Parathyroid adenoma (tissue), 2 donors: Measurements from ENCODE around the gene SIRT3.
"Not testable (repeated sequence)": the region's sequence is repeated elsewhere in the genome, so short reads cannot be mapped to it uniquely, and the experiment has no call there.

Source experiments
- H2AFZ ChIP-seq: fragments of 300-600 bp; sonication (generic); one replicate; pipeline ENCODE4 v1.7.0; 2017; ENCODE audit warnings: antibody characterized with exemption, mild to moderate bottlenecking
- H3K27ac ChIP-seq: fragments of 300-600 bp; sonication (generic); one replicate; pipeline ENCODE4 v1.7.0; 2017
- H3K27me3 ChIP-seq: fragments of 300-600 bp; sonication (generic); one replicate; pipeline ENCODE4 v1.7.0; 2017; ENCODE audit warnings: low read length; ENCODE audit not compliant: control insufficient read depth, insufficient read depth
- H3K36me3 ChIP-seq: fragments of 300-600 bp; sonication (generic); one replicate; pipeline ENCODE4 v1.7.0; 2017; ENCODE audit warnings: low read length; ENCODE audit not compliant: control insufficient read depth, insufficient read depth
- H3K4me1 ChIP-seq: fragments of 300-600 bp; sonication (generic); one replicate; pipeline ENCODE4 v1.7.0; 2017; ENCODE audit warnings: control low read depth
- H3K4me2 ChIP-seq: fragments of 300-600 bp; sonication (generic); one replicate; pipeline ENCODE4 v1.7.0; 2017; ENCODE audit warnings: low read length
- H3K4me3 ChIP-seq: fragments of 300-600 bp; sonication (generic); one replicate; pipeline ENCODE4 v1.7.0; 2017; ENCODE audit warnings: low read depth, low read length
- H3K79me2 ChIP-seq: fragments of 300-600 bp; sonication (generic); one replicate; pipeline ENCODE4 v1.7.0; 2017; ENCODE audit warnings: control low read depth
- H3K9ac ChIP-seq: fragments of 300-600 bp; sonication (generic); one replicate; pipeline ENCODE4 v1.7.0; 2017; ENCODE audit warnings: mild to moderate bottlenecking
- H3K9me3 ChIP-seq: fragments of 300-600 bp; sonication (generic); one replicate; pipeline ENCODE4 v1.7.0; 2017; ENCODE audit warnings: low read length; ENCODE audit not compliant: control insufficient read depth
- CTCF ChIP-seq: fragments of 300-600 bp; sonication (generic); IDR thresholded peaks from one replicate; pipeline ENCODE4 v1.7.0; 2017; ENCODE audit warnings: antibody characterized with exemption, mild to moderate bottlenecking
- donor health status: primary hyperparathyroidism.

SIRT3 gene

GRCh38 chr11:191490-192478 lies 44.4 kb downstream of the SIRT3 start:
- not testable (repeated sequence) for H3K27me3 ChIP-seq, H3K4me1 ChIP-seq, H2AFZ ChIP-seq, H3K36me3 ChIP-seq, H3K4me2 ChIP-seq, H3K9me3 ChIP-seq, H3K4me3 ChIP-seq, H3K27ac ChIP-seq, H3K79me2 ChIP-seq, H3K9ac ChIP-seq
- peak; percentile 39 for TF ChIP-seq CTCF

DNA sequence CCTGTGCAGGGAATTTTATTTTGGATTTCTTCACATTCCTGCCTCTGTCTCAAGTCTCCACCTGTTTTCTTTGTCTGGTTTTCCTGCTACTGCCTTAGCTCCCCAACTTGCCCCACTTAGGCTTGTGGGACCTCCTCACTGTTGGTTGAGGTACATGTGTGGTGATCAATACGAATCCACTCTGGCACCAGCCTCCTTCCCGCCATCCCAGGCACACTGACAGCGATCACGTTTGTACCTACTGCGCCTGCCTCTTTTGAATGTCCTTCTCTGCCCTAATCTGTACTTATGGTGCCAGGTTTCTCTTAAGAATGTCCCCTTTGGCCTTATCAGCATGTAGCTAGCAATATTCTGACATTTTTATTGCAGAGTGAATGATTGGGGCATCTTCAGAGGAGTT lies 45.6 kb downstream of the SIRT3 start:
- not testable (repeated sequence) for H3K9ac ChIP-seq, H3K36me3 ChIP-seq, H2AFZ ChIP-seq, H3K27me3 ChIP-seq, H3K79me2 ChIP-seq, H3K4me1 ChIP-seq, H3K27ac ChIP-seq, H3K9me3 ChIP-seq, H3K4me3 ChIP-seq, H3K4me2 ChIP-seq

GRCh38 chr11:189843-190311 lies 46.3 kb downstream of the SIRT3 start:
- H3K4me2 ChIP-seq, H3K4me1 ChIP-seq, H3K79me2 ChIP-seq, H3K4me3 ChIP-seq, H2AFZ ChIP-seq, H3K36me3 ChIP-seq, H3K27ac ChIP-seq, H3K9ac ChIP-seq, H3K9me3 ChIP-seq, H3K27me3 ChIP-seq: not testable (repeated sequence)

GRCh38 chr11:189200-189783 lies 46.9 kb downstream of the SIRT3 start:
- not testable (repeated sequence) for H3K9ac ChIP-seq, H3K4me2 ChIP-seq, H3K4me3 ChIP-seq, H3K79me2 ChIP-seq, H3K27ac ChIP-seq, H2AFZ ChIP-seq, H3K4me1 ChIP-seq, H3K27me3 ChIP-seq, H3K9me3 ChIP-seq, H3K36me3 ChIP-seq

GRCh38 chr11:180242-180641 lies 55.9 kb downstream of the SIRT3 start:
- H3K4me3 ChIP-seq, H3K27me3 ChIP-seq, H3K4me2 ChIP-seq, H3K79me2 ChIP-seq, H2AFZ ChIP-seq, H3K27ac ChIP-seq, H3K36me3 ChIP-seq, H3K9ac ChIP-seq, H3K4me1 ChIP-seq, H3K9me3 ChIP-seq: not testable (repeated sequence)
